BE2C (cell line): Measurements from ENCODE around the gene FOXN3.

Experiments used
- DNase-seq: peaks from one replicate; pipeline ENCODE4 v3.0.0-alpha.2; 2020
- H3K27me3 ChIP-seq: fragments of 250-450 bp; sonication (Bioruptor Pico); 2 replicates; pipeline ENCODE4 v1.5.1; 2020; ENCODE audit warnings: mild to moderate bottlenecking
- H3K36me3 ChIP-seq: fragments of 250-450 bp; sonication (Bioruptor Pico); 2 replicates; pipeline ENCODE4 v1.5.1; 2020; ENCODE audit warnings: mild to moderate bottlenecking
- H3K4me1 ChIP-seq: fragments of 250-450 bp; sonication (Bioruptor Pico); 2 replicates; pipeline ENCODE4 v1.5.1; 2020
- H3K4me3 ChIP-seq: 2 replicates; pipeline ENCODE4 v1.5.1; 2011; ENCODE audit warnings: low read depth, low read length
- H3K9me3 ChIP-seq: fragments of 250-450 bp; sonication (Bioruptor Pico); 2 replicates; pipeline ENCODE4 v1.5.1; 2020
- TF ChIP-seq, protein P1 (sequence below): IDR thresholded peaks from 2 replicates; pipeline ENCODE4 v1.5.1; 2012; ENCODE audit warnings: mild to moderate bottlenecking, low read depth, low read length

The FOXN3 gene

GRCh38 chr14:89422181-89422951 lies 5.3 kb upstream of the FOXN3 start:
- peaks cover 3% of the 10 kb centered on the region; the same call in 1 of the 2 replicates for H3K4me1 ChIP-seq
- no peak overlapping the region for H3K4me3 ChIP-seq
- no peaks in the 10 kb centered on the region for H3K27me3 ChIP-seq
- DNase-seq = no peak
- TF ChIP-seq, protein P1, sequence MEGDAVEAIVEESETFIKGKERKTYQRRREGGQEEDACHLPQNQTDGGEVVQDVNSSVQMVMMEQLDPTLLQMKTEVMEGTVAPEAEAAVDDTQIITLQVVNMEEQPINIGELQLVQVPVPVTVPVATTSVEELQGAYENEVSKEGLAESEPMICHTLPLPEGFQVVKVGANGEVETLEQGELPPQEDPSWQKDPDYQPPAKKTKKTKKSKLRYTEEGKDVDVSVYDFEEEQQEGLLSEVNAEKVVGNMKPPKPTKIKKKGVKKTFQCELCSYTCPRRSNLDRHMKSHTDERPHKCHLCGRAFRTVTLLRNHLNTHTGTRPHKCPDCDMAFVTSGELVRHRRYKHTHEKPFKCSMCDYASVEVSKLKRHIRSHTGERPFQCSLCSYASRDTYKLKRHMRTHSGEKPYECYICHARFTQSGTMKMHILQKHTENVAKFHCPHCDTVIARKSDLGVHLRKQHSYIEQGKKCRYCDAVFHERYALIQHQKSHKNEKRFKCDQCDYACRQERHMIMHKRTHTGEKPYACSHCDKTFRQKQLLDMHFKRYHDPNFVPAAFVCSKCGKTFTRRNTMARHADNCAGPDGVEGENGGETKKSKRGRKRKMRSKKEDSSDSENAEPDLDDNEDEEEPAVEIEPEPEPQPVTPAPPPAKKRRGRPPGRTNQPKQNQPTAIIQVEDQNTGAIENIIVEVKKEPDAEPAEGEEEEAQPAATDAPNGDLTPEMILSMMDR = no peak
- H3K36me3 ChIP-seq = no peaks in the 10 kb centered on the region
- no peaks in the 10 kb centered on the region for H3K9me3 ChIP-seq

DNA sequence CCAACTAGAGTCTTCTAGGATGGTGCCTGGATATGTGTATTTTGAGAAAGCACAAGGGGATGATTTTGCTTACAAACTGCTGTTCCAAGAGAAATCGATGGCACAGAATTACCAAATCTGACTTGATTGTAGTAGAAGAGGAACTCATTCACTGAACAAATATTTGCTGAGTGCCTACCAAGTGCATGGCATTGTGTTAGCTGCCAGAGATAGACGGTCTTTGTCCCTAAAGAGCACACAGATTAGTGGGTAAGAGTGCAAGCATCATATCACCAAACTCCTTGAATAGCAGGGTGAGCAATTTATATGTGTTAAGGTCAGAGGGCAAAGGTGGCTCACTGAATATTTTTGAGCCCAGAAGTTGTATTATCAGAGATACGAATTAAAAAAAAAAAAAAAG lies 3.5 kb upstream of the FOXN3 start:
- H3K36me3 ChIP-seq = no peaks in the 10 kb centered on the region
- no peak for DNase-seq
- H3K27me3 ChIP-seq = no peaks in the 10 kb centered on the region
- peaks cover 3% of the 10 kb centered on the region; the same call in 1 of the 2 replicates for H3K4me1 ChIP-seq
- TF ChIP-seq, protein P1 = no peak
- H3K4me3 ChIP-seq = no peak overlapping the region
- no peaks in the 10 kb centered on the region for H3K9me3 ChIP-seq

DNA sequence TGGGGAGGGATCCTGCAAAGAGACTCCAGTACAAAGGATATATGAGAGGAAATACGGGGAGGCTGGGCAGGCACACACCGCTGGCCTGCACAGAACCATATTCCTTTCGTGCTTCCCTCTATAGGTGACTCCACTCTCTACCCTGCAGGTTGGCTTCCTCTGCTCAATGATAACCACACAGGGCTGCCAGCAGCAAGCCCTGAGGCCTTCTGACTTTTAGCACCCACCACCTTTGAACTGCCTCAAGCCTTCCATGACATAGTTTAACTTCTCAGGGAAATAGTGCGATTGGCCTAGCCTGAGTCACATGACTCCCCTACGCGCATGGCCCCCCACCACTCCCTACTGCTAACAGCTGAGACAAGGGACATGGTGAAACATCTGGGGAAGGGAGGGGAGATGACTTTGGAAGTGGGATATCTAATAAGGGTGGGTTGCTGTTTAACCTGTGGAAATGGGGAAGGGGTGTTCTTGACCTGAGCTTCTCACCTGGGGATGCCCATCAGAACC lies 3.0 kb upstream of the FOXN3 start:
- peaks cover 5% of the 10 kb centered on the region; the same call in 1 of the 2 replicates for H3K4me1 ChIP-seq
- H3K27me3 ChIP-seq = no peaks in the 10 kb centered on the region
- H3K36me3 ChIP-seq = no peaks in the 10 kb centered on the region; the same call in 1 of the 2 replicates
- TF ChIP-seq, protein P1 = no peak
- DNase-seq = no peak
- no peak overlapping the region for H3K4me3 ChIP-seq
- no peaks in the 10 kb centered on the region for H3K9me3 ChIP-seq

- no peak for DNase-seq
- Histone ChIP-seq H3K27me3 (no peaks in the 10 kb centered on the region), H3K4me3 (no peak overlapping the region), H3K36me3 (no peaks in the 10 kb centered on the region; the same call in 1 of the 2 replicates), H3K9me3 (no peaks in the 10 kb centered on the region), H3K4me1 (peaks cover 10% of the 10 kb centered on the region)
- TF ChIP-seq, protein P1 = no peak
These were observed 1.9 kb upstream of the FOXN3 start for GRCh38 chr14:89418976-89419375.

DNA sequence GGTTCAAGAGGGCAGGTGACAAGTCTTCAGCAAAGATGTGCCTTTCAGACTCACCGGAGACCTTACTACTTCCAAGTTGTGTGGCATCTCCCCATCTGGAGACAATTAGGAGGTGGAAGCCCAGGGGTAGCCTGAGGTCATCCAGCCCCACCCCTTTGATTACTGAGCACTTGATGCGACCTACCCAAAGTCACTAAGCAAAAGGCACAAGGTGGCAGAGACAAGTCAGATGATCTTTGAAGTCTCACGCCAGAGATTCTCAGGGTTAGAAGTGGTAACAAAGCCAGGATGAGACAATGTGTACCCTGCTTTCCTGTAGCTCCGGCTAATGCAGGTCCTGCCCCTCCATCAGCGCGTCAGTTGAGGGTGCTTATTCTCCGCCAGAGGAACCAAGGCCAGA lies 1.4 kb upstream of the FOXN3 start:
- Histone ChIP-seq H3K4me3 (no peak overlapping the region; the same call in 1 of the 2 replicates), H3K27me3 (no peaks in the 10 kb centered on the region), H3K9me3 (no peaks in the 10 kb centered on the region), H3K36me3 (no peaks in the 10 kb centered on the region; the same call in 1 of the 2 replicates), H3K4me1 (peaks cover 10% of the 10 kb centered on the region)
- TF ChIP-seq, protein P1 = no peak
- peak; percentile 62 for DNase-seq

DNA sequence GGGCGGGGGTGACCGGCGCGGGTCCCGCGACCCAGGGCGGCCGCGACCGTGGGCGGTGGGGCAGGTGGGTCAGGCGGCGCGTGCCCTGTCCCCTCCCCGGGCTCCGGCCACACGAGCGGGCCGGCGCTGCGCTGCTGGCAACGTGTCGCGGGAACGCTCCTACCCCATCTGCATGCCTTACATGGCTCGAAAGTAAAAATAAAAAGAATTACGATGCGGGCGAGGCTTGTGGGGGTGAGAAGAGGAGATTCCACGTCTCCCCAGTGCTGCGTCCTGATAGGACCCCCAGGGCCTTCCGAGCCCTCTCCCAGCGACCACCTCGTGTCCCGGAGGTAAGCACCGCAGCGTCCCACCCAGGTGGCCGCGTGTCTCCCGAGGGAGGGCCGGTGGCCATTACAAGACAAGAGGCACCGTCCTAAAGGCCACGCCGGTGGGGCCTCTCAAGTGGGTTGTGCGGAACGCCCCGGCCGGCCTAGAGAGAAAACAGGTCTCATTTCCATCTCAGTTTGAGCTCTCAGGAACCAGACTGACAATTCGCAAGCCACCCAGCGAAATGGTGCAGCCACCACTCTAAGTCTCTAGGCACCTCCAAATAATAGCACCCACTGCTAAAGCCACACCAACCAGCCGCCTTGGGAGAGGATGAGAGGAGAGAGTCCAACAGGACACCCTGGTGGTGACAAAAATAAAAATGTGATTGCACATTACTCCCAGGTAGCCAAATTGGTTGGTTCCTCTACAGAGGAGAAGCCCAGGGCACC lies 612 bp upstream of the FOXN3 start:
- peaks cover 10% of the 10 kb centered on the region for H3K4me1 ChIP-seq
- H3K36me3 ChIP-seq = no peaks in the 10 kb centered on the region; the same call in 1 of the 2 replicates
- peak overlapping the region; percentile 82 for H3K4me3 ChIP-seq
- no peaks in the 10 kb centered on the region for H3K9me3 ChIP-seq
- TF ChIP-seq, protein P1 = peak; percentile 61
- DNase-seq = peak; percentile 65
- no peaks in the 10 kb centered on the region for H3K27me3 ChIP-seq
